Glomerular visceral epithelial cell (primary cell): ENCODE measurements around the gene NADSYN1.

Source experiments
- DNase-seq: peaks from one replicate; pipeline ENCODE4 v3.0.0-alpha.2; 2016; ENCODE audit errors: extremely low spot score

NADSYN1 gene

GRCh38 chr11:71433648-71434450 lies 19.2 kb upstream of the NADSYN1 start:
- no peak for DNase-seq

DNA sequence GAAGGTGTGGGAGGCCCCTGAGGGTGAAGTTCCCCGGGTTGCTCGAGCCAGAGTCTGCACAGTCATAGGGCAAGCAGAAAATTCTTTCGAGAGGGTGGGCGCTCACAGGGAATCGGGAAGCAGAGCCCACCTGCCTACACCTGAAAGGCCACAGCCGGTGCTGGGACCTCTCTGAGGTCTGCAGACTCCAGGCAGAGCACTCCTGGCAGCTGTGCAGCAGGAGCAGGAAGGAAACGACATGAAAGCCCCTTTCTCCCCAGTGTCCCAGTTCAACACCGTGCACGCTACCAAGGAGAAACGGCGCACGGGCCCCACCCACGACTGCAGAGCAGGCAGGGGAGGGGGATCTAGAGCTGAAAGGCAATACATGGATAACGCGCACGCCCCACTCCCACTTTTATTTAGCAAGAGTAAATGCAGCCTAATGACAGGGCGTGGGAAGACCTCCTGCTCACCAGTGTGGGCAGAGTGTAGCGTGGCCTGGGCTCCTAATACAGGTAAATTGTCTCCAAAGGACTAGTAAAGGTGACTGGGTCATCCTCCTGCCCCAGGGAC lies 18.4 kb upstream of the NADSYN1 start:
- no peak for DNase-seq

DNA sequence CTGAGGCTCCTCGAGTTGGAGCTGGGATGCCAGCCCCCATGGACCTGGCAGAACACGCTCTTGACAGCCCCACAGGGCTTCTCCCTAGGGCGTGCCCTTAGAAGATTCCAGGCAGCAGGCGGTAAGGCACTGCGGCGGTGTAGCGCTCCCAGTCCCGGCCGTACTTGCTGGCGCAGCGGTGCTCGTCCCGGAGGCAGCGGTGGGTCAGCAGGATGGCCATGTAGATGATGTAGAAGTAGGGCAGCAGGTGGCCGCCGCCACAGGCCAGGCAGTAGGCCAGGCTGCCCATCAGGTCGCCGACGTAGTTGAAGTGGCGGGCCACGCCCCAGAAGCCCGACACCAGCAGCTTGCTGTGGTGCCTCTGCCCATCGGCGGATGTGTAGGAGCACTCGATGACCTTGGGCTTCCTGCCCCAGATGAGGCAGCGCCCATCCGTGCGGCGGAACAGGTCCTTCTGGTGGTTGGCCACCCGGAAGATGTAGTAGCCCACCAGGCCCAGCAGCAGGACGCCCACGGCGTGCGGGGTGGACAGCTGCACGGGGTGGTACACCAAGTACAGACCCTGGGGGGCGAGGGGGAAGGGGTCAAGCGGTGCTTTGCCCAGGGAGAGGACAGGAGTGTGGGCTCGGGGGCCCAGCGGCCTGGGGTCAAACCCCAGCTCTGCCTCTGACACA lies 17.6 kb upstream of the NADSYN1 start:
- DNase-seq = no peak

- DNase-seq = no peak
Observed at GRCh38 chr11:71436861-71437260, 16.1 kb upstream of the NADSYN1 start.

DNA sequence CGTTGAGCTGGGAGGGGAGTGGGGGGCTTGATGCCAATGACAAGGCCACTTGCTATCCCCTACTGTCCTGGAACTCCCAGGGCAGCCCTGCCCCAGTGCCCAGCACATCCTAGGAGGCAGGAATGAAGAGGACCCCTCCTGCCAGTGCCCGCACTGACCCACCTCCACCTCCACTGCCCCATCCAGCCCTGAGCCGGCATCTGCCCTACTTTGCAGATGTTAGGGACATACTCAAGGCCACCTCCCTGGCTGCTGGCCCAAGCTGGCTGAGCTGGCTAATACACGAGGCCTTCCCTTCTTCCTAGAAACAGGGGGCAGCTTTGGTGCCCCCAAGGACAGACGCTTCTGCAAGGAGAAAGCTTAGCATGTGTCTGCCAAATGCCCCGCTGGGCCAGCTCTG lies 15.6 kb upstream of the NADSYN1 start:
- DNase-seq = no peak

DNA sequence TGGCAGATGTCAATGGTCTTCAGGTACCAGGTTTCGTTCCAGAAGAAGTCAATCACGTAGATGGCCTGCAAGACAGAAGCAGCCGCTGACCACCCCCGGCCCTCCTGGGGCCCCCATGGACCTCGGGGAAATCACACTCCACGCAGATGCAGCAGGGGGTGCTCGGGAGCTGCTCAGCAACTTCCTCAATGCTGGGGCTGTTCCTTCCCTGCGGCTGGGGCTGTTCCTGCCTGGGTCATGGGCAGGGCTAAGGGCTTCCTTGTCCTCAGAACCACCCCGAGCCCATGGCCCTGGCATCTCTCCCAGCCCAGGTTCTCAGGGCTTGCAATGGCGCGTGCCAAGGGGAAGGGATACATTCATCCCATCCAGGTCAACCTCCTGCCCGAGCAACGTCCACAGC lies 15.1 kb upstream of the NADSYN1 start:
- DNase-seq = no peak

DNA sequence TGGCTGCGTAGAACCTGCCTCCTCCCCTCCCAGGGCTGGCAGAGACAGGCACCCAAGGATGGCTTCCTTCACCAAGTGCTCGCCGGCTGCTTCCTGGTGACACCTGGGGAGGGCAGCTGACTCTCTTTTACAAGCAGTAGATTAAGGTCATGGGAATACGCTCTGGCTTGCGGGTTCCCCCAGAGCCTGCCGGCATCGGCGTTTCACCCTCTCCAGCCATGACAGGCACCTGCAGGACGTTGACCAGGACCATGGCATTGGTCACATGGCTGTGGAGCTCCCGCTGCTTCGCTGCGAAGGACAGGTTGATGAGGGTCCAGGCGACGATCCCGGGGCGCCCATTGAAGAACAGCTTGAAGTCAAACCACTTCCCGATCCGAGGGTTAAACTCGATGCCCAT lies 14.4 kb upstream of the NADSYN1 start:
- no peak for DNase-seq

DNA sequence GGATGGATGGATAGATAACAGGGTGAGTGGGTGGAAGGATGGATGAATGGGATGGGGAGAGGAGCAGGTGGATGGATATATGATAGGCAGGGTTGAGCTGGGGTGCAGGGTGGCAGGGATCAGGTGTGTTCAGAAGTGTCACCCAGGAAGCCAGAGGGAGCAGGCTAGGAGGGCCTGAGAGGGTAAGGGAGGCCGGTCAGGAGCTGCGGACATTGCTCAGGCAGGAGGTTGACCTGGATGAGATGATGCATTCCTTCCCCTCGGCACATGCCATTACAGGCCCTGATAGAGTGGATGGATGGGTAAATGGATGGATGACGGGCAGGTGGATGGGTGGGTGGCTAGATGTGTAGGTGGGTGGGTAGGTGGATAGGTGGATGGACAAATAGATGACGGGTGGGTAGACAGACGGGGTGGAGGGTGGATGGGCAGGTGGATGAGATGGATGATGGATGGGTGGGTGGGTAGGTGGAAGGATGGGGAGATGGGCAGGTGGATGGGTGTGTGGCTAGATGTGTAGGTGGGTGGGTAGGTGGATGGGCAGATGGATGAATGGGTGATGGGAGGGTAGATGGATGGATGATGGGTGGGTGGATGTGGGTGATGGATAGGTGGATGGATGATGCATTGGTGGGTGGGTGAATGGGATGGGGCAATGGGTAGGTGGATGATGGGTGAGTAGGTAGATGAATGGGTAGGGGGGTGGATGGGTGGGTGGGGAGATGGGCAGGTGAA lies 12.8 kb upstream of the NADSYN1 start:
- DNase-seq = no peak

DNA sequence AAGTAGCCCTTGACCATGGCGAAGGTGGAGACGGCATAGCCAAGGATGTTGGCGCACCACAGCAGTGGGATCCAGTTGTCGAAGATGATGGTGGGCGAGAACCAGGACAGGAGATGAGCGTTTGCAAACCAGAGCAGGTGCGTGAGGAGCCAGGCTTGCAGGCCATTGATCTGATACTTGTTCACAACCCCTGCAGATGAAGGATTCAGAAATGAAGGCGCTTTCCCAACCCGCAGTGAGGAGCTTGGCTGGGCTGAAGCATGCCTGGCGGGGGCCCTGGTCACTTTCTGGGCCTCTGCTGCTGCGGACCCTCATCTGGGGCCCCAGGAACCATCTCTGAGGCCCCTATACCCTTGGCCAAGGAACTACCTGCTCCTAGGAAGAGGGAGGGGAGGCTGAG lies 11.8 kb upstream of the NADSYN1 start:
- DNase-seq = no peak

DNA sequence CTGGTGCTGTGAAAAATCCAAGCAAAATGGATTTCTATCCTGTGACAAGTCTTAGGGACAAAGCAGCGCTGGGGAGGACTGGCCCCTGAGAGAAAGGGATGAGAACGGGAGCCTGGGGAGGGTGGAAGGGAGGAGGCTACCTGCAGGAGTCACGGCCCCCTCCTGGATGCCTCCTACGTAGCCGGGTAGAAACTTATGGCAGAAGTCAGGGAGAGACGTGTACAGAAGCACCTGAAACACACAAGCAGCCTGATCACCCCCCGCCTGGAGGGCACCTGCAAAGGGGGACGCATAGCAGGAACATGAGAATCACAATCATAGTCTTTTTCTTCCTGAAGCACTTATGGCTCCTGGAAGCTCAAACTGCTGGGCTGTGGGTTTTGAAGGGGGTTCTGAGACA lies 10.9 kb upstream of the NADSYN1 start:
- DNase-seq = no peak

DNA sequence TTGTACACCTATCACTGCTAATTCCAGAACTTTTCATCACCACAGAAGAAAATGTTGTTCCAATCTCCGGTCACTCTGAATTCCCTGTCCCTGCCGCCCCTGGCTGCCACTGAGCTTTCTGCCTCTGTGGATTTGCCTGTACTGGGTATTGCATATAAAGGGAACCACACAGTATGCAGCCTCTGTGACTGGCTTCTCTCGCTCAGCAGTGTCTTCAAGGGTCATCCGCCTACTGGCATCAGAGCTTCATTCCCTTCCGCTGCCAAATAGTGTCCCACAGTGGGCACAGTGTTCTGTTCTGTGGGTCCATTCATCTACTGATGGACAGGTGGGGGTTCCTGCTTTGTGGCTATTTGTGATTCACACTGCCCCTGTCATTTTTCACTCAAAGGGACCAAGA lies 10.1 kb upstream of the NADSYN1 start:
- DNase-seq = no peak

GRCh38 chr11:71443736-71444445 lies 9.1 kb upstream of the NADSYN1 start:
- DNase-seq = no peak

- no peak for DNase-seq
Observed at GRCh38 chr11:71444811-71445210, 8.2 kb upstream of the NADSYN1 start.

DNA sequence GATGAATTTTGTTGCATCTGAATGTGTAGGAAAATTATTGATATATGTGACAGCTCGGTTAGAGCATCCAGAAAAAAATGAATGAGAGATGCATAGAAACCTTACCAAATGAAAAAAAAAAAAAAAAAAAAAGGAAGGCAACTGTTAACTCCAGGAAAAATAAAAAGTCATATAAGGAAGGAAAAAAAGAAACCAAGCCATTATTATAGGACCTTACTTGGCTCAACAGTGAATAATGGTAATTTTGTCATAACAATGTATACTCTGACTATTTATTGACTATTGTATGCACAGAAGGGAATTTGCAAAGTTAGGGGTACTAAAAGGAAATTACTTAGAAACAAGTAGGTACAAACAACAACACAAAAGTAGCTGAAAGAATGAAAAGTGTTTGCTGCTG lies 6.9 kb upstream of the NADSYN1 start:
- no peak for DNase-seq

GRCh38 chr11:71446942-71447688 lies 5.9 kb upstream of the NADSYN1 start:
- DNase-seq = peak; percentile 22

DNA sequence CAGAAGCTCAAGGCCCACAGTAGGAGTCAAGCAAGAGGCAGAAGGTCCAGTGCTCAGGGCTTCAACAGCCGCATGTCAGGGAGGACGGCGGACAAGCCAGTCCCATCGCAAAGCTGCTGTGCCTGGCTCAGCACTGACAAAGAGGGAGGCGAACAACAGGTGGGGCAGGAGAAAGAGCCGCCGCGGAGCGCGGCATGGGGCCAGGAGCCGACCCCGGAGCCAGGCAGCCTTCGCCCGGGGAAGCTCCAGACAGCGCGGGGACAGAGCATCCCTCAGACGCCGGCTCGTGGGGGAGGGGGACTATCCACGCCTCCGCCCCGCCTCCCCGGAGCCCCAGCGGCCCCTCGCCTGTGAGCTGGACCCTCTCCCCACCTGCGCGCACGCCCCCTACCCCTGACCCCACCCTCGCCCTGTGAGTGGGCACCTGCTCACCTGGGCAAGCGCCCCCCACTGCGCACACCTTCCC lies 5.2 kb upstream of the NADSYN1 start:
- peak; percentile 13 for DNase-seq

DNA sequence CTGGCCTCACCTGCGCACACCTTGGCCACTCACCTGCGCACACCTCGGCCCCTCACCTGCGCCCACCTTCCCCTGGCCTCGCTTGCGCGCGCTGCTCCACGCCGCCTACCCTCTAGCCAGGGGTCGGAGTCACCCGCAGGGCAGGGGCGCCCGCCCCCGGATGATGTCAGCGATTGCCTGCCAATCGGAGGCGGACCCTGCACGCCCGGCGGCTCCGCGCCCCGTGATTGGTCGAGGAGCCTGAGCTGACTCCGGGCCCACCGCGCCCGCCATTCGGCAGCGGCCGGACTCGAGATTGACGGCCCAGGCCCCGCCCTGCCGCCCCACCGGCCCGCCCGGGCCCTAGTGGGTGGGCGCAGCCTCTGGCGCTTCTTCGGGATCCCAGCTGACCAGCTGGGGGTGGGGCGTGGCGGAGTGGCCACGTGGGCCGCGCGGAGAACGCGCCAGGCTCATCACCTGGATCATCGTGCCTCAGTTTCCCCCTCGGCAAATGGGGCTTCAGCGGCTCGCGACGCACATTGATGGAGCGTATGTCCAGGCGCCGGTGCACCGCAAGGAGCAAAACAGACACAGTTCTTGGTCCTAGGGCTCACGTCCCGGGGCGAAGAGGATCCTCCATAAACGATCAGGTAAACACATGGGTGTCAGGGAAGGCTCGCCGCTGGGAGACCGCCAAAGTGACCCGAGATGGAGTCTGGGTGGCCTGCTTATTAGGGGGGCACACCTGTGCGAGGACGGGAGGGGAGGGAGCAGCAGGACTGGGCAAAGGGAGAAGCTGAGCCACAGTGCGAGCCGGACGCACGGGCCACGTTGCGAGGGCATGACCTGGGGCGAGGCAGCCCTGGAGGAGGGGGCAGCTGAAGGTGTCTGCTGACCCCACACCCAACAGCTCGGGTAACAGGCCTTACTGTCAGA lies 4.5 kb upstream of the NADSYN1 start, which contains the start of gene DHCR7:
Gene DHCR7 (minus strand): TSS at position 137 of the 915 bp plus-strand sequence. CDS start 3,441 bp downstream, outside the sequence.
- DNase-seq = peak; percentile 94

DNA sequence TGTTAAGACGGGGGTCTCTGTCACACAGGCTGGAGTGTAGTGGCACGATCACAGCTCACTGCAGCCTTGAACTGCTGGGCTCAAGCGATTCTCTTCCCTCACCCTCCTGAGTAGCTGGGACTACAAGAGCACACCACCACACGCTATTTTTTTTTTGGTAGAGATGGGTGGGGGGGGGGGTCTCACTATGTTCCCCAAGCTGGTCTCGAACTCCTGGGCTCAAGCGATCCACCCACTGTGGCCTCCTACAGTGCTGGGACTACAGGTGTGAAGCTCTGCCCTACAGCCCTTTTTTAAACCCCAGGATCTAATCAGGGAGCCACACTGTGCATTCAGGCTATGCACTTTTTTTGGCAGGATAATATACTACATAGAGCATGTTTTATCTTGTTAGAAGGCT lies 3.4 kb upstream of the NADSYN1 start:
- no peak for DNase-seq

DNA sequence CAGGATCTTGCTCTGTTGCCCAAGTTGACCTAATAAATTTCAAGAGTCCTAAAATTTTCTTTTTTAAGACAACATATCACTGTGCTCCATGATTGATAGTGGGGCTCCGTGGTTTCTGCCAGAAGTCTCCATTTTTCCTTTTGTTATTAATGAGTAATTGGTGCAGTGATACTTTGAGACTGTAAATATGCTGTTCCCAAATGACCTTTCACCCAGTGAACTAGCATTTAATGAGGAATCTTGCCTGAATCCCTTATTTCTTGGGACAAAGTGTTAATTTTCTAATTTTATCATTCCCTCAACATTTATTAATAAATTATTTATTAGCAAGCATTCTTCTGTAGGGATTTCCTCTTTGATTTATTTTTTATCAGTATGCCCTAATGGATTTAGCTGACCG lies 2.5 kb upstream of the NADSYN1 start:
- no peak for DNase-seq

DNA sequence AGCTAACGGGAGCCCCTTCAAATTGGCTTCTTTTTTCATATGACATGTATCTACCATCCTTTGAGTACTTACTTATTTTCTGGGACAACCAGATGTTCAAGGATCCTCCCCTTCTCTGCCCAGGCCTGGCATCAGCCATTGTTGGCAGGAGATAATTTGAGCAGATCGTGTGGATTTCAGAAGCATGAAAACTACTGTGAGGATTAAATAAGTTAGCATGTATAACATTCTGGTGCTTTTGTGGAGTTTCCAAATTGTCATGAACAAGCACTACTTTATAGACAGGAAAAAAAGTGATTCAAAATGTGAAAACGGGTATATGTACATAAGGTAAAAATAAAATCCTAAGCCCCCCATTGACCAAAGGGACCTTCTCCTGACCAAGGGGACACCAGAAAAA lies 2.1 kb upstream of the NADSYN1 start:
- no peak for DNase-seq
